Hepatocyte (in vitro differentiated cells): ENCODE data around the gene SLC8A1. TPM values are rescaled to one million over a fixed set of nuclear protein-coding genes. Genes with fewer than 3 reads are reported as not detected.

Experiments
- DNase-seq: peaks from one replicate; pipeline ENCODE4 v3.0.0-alpha.2; 2016; ENCODE audit warnings: low spot score
- H2AFZ ChIP-seq: fragments of 200-600 bp; sonication (generic); 2 replicates; pipeline ENCODE4 v1.6.0; 2016; ENCODE audit warnings: antibody characterized with exemption, mild to moderate bottlenecking
- H3K27ac ChIP-seq: fragments of 200-600 bp; sonication (generic); 2 replicates; pipeline ENCODE4 v1.5.1; 2016; ENCODE audit warnings: mild to moderate bottlenecking
- H3K27me3 ChIP-seq: fragments of 200-600 bp; sonication (generic); 2 replicates; pipeline ENCODE4 v1.6.1; 2016
- H3K36me3 ChIP-seq: fragments of 200-600 bp; sonication (generic); replicated peaks from 2 replicates; pipeline ENCODE4 v1.5.1; 2016; ENCODE audit warnings: low read depth; ENCODE audit not compliant: insufficient read depth
- H3K4me1 ChIP-seq: fragments of 200-600 bp; sonication (generic); 2 replicates; pipeline ENCODE4 v1.5.1; 2016; ENCODE audit warnings: mild to moderate bottlenecking, moderate library complexity; ENCODE audit not compliant: insufficient read depth
- H3K4me2 ChIP-seq: fragments of 200-600 bp; sonication (generic); 2 replicates; pipeline ENCODE4 v1.6.0; 2016
- H3K4me3 ChIP-seq: fragments of 200-600 bp; sonication (generic); 2 replicates; pipeline ENCODE4 v1.5.1; 2016; ENCODE audit warnings: mild to moderate bottlenecking
- H3K79me2 ChIP-seq: fragments of 200-600 bp; sonication (generic); 2 replicates; pipeline ENCODE4 v1.6.0; 2017; ENCODE audit warnings: mild to moderate bottlenecking
- H3K9me2 ChIP-seq: fragments of 200-600 bp; sonication (generic); replicated peaks from 2 replicates; pipeline ENCODE4 v1.6.0; 2017; ENCODE audit warnings: mild to moderate bottlenecking; ENCODE audit not compliant: insufficient read depth
- H3K9me3 ChIP-seq: fragments of 200-600 bp; sonication (generic); 2 replicates; pipeline ENCODE4 v1.5.1; 2016; ENCODE audit warnings: low read depth, mild to moderate bottlenecking
- H4K20me1 ChIP-seq: fragments of 200-600 bp; sonication (generic); 2 replicates; pipeline ENCODE4 v1.6.0; 2016; ENCODE audit warnings: mild to moderate bottlenecking; ENCODE audit not compliant: insufficient read depth, poor library complexity, severe bottlenecking
- CTCF ChIP-seq: fragments of 200-600 bp; sonication (generic); IDR thresholded peaks from 2 replicates; pipeline ENCODE4 v1.5.1; 2016; ENCODE audit warnings: antibody characterized with exemption, mild to moderate bottlenecking; ENCODE audit not compliant: poor library complexity
- EZH2 ChIP-seq: fragments of 200-600 bp; sonication (generic); IDR thresholded peaks from 2 replicates; pipeline ENCODE4 v1.6.1; 2016; ENCODE audit warnings: antibody characterized with exemption, mild to moderate bottlenecking, borderline replicate concordance
- EZH2phosphoT487 ChIP-seq: fragments of 200-600 bp; sonication (generic); IDR thresholded peaks from one replicate; pipeline ENCODE4 v1.6.1; 2018; ENCODE audit warnings: antibody characterized with exemption, mild to moderate bottlenecking, low read depth, moderate library complexity; ENCODE audit not compliant: unreplicated experiment, severe bottlenecking
- WGBS: methylation state at CpG from one replicate; pipeline ENCODE4 v1.1.6; 2016; ENCODE audit warnings: low lambda C conversion rate; ENCODE audit errors: missing lambda C conversion rate; 5-methylcytosine and 5-hydroxymethylcytosine counted together
- polyA plus RNA-seq: library from polyadenylated mRNA; unstranded; fragments of >200 nt; fragmentation: Nextera tagmentation; extraction: Ambion mirVana; gene quantifications from 2 replicates; pipeline ENCODE4 v1.2.1, GENCODE V29; 2016
- total RNA-seq: library from RNA; depleted of rRNA; stranded (reverse); fragments of >200 nt; gene quantifications from 2 replicates; pipeline ENCODE4 v1.2.3, GENCODE V29; 2014

Gene SLC8A1
- total and polyA plus RNA-seq, 2 experiments from 2014 or later: 2.2 to 8.9 TPM

GRCh38 chr2:40470822-40471813 is 19.2 kb upstream of the SLC8A1 start:
- H3K36me3 ChIP-seq: no peaks in the 10 kb centered on the region
- no peaks in the 10 kb centered on the region for H4K20me1 ChIP-seq
- no peaks in the 10 kb centered on the region for H3K4me1 ChIP-seq
- no peaks in the 10 kb centered on the region for H3K27me3 ChIP-seq
- H3K9me2 ChIP-seq: no peaks in the 10 kb centered on the region
- H3K9me3 ChIP-seq: no peaks in the 10 kb centered on the region
- no peak overlapping the region for H3K4me2 ChIP-seq
- no peak overlapping the region for H3K4me3 ChIP-seq
- no peak overlapping the region for H2AFZ ChIP-seq
- no peaks in the 10 kb centered on the region for H3K79me2 ChIP-seq
- WGBS: 79% methylated on average over 5 of the region's 5 CpGs
- no peak for DNase-seq
- TF ChIP-seq CTCF: no peak
- no peak for TF ChIP-seq EZH2
- TF ChIP-seq EZH2phosphoT487: no peak
- no peak overlapping the region for H3K27ac ChIP-seq

GRCh38 chr2:40466935-40467572 is 15.2 kb upstream of the SLC8A1 start:
- H3K9me2 ChIP-seq: no peaks in the 10 kb centered on the region
- no peaks in the 10 kb centered on the region for H3K4me1 ChIP-seq
- H3K27me3 ChIP-seq: no peaks in the 10 kb centered on the region
- no peaks in the 10 kb centered on the region for H4K20me1 ChIP-seq
- H3K79me2 ChIP-seq: no peaks in the 10 kb centered on the region
- no peak for TF ChIP-seq EZH2
- TF ChIP-seq CTCF: no peak
- no peak for TF ChIP-seq EZH2phosphoT487
- no peak overlapping the region for H3K4me3 ChIP-seq
- no peaks in the 10 kb centered on the region for H3K9me3 ChIP-seq
- no peak overlapping the region for H3K27ac ChIP-seq
- H3K4me2 ChIP-seq: no peak overlapping the region
- H2AFZ ChIP-seq: no peak overlapping the region
- H3K36me3 ChIP-seq: no peaks in the 10 kb centered on the region
- 61% methylated on average over 2 of the region's 2 CpGs for WGBS
- DNase-seq: no peak

- no peak for TF ChIP-seq EZH2phosphoT487
- no peak for TF ChIP-seq CTCF
- TF ChIP-seq EZH2: no peak
- H3K79me2 ChIP-seq: no peaks in the 10 kb centered on the region
- H4K20me1 ChIP-seq: no peaks in the 10 kb centered on the region
- H3K27ac ChIP-seq: no peak overlapping the region
- 83% methylated on average over 3 of the region's 3 CpGs for WGBS
- no peaks in the 10 kb centered on the region for H3K4me1 ChIP-seq
- H3K27me3 ChIP-seq: no peaks in the 10 kb centered on the region
- H3K4me3 ChIP-seq: no peak overlapping the region
- no peaks in the 10 kb centered on the region for H3K9me3 ChIP-seq
- no peaks in the 10 kb centered on the region for H3K9me2 ChIP-seq
- H2AFZ ChIP-seq: no peak overlapping the region
- no peak overlapping the region for H3K4me2 ChIP-seq
- no peaks in the 10 kb centered on the region for H3K36me3 ChIP-seq
- DNase-seq: no peak
These were observed 14.5 kb upstream of the SLC8A1 start for GRCh38 chr2:40466332-40466906.
